ENCODE results near the gene ADI1.
"Not testable (repeated sequence)": the region's sequence is repeated elsewhere in the genome, so short reads cannot be mapped to it uniquely, and the experiment has no call there.

Gene ADI1

GRCh38 chr2:3450385-3451010, 68.8 kb downstream of the ADI1 start:
- no peak for DNase-seq

GRCh38 chr2:3449936-3450335, 69.4 kb downstream of the ADI1 start:
- DNase-seq, result no peak

GRCh38 chr2:3449086-3449485, 70.2 kb downstream of the ADI1 start:
- DNase-seq, result no peak

GRCh38 chr2:3448441-3448911, 70.9 kb downstream of the ADI1 start:
- DNase-seq, result not testable (repeated sequence)

- no peak for DNase-seq
These were observed 71.5 kb downstream of the ADI1 start for GRCh38 chr2:3447789-3448317.
